ENCODE measurements around the gene HK3. TPM values are rescaled to one million over a fixed set of nuclear protein-coding genes. Genes with fewer than 3 reads are reported as not detected.

Gene HK3
- total RNA-seq, 1 donor from 2014 or later = not detected

DNA sequence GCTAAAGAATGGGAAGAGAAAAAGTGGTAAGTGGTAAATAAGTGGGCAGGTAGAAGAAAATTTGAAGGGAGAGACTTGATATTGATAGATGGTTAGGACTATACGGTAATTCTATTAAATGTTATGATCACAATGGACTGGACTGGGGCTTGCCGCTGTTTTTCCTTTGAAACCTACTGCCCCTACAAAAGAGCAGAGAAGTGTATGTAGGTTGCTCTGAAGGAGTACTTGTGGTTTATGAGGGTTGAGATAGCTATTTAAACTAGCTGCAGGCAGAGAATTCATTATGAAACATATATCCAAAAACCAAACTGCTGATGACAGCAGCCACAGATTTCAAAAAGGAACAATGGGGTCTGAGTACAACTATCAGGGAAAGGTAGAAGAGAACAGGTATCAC is 16.8 kb upstream of the HK3 start:
- TF ChIP-seq, protein P1, sequence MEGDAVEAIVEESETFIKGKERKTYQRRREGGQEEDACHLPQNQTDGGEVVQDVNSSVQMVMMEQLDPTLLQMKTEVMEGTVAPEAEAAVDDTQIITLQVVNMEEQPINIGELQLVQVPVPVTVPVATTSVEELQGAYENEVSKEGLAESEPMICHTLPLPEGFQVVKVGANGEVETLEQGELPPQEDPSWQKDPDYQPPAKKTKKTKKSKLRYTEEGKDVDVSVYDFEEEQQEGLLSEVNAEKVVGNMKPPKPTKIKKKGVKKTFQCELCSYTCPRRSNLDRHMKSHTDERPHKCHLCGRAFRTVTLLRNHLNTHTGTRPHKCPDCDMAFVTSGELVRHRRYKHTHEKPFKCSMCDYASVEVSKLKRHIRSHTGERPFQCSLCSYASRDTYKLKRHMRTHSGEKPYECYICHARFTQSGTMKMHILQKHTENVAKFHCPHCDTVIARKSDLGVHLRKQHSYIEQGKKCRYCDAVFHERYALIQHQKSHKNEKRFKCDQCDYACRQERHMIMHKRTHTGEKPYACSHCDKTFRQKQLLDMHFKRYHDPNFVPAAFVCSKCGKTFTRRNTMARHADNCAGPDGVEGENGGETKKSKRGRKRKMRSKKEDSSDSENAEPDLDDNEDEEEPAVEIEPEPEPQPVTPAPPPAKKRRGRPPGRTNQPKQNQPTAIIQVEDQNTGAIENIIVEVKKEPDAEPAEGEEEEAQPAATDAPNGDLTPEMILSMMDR (IDR thresholded peaks at IDR 0.05) = no peak
- H3K4me3 Mint-ChIP-seq (ENCODE audit: unreplicated experiment) = no peak overlapping the region

DNA sequence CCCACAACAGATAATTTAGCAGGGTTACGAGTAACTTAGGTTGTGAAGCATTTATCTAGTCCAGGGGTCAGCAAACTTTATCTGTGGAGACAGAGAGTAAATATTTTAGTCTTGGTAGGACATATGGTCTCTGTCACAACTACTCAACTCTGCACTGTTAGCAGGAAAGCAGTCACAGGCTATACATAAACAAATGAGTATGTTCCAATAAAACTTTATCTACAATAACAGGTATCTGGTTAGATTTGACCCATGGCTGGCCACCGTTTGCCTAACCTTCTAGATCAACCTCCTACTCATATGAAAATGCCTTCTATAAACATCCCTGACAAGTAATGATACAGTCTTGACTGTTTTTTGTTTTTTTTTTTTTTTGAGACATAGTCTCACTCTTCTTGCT is 13.0 kb upstream of the HK3 start:
- H3K27ac Mint-ChIP-seq (ENCODE audit: unreplicated experiment) = no peak overlapping the region
- no peak overlapping the region for H3K4me3 Mint-ChIP-seq (ENCODE audit: unreplicated experiment)

More for the DNA sequence above, 16.8 kb upstream of the HK3 start:
- H3K36me3 Mint-ChIP-seq (ENCODE audit: low read depth) = peaks cover 15% of the 10 kb centered on the region
- no peak for DNase-seq (ENCODE audit: low spot score)
- H3K27ac Mint-ChIP-seq (ENCODE audit: unreplicated experiment) = no peak overlapping the region
- no peaks in the 10 kb centered on the region for H3K27me3 Mint-ChIP-seq (ENCODE audit: low read depth)
- no peaks in the 10 kb centered on the region for H3K9me3 Mint-ChIP-seq (ENCODE audit: low read depth)
- peaks cover 3% of the 10 kb centered on the region for H3K4me1 Mint-ChIP-seq (ENCODE audit: low read depth)

DNA sequence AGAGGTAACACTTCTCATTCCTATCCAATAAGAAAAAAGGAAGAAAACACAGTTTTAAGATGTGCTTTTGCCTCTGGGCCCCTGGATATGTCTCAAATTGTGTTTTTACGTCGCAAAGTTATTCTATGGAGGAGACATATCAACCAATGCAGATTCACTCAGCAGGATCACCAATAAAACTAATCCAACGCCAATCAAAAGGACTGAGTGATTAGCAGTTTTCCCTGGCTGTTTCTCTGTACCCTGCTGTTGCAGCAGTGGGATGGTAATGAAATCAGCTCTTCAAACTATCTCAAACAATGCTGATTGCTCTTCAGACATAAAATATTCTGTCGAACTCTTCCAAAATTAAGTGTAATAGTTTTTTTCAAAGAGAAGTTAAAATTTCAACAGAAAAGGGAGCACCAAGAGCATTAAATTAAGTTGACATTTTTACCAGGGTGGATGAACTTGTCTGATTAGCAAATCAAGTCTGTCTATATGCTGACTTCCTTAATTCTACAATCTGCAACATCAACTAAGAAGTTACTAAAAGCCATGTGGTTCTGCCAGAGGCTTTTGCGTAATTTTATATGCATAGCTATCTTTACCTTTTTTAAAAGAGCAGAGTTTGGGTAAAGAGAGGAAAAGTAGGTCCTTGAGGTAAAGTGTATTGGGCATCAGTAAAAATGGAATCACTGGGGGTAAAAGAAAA is 9.7 kb upstream of the HK3 start:
- Mint-ChIP-seq H3K27me3 (ENCODE audit: low read depth) (no peaks in the 10 kb centered on the region), H3K4me1 (ENCODE audit: low read depth) (peaks cover 17% of the 10 kb centered on the region), H3K9me3 (ENCODE audit: low read depth) (no peaks in the 10 kb centered on the region), H3K4me3 (ENCODE audit: unreplicated experiment) (no peak overlapping the region), H3K27ac (ENCODE audit: unreplicated experiment) (no peak overlapping the region), H3K36me3 (ENCODE audit: low read depth) (peaks cover 40% of the 10 kb centered on the region)
- TF ChIP-seq, protein P1 (IDR thresholded peaks at IDR 0.05) = no peak
- no peak for DNase-seq (ENCODE audit: low spot score)

More for the DNA sequence above, 13.0 kb upstream of the HK3 start:
- peaks cover 6% of the 10 kb centered on the region for H3K4me1 Mint-ChIP-seq (ENCODE audit: low read depth)
- DNase-seq (ENCODE audit: low spot score) = no peak
- peaks cover 17% of the 10 kb centered on the region for H3K36me3 Mint-ChIP-seq (ENCODE audit: low read depth)
- no peaks in the 10 kb centered on the region for H3K27me3 Mint-ChIP-seq (ENCODE audit: low read depth)
- no peaks in the 10 kb centered on the region for H3K9me3 Mint-ChIP-seq (ENCODE audit: low read depth)
- TF ChIP-seq, protein P1 (IDR thresholded peaks at IDR 0.05) = no peak

DNA sequence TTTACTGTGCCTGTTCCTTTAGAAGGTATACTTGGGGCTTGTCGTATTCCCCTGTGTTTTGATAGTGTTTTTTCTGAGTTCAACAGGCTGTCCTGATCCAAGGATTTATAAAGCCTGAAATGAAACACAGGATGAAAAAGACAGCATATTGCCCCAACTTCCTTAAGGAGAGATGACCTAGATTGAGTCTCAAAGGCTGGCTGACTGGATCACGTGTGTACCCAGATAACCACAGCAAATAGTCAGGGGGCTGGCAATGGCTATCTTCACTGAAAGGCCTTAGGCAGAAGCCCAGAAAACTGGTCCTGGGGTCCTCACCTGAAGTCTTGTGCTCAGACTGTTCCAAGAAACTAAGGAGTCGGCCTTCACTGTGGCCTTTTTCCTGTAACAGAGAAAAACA is 7.7 kb upstream of the HK3 start:
- no peak overlapping the region for H3K4me3 Mint-ChIP-seq (ENCODE audit: unreplicated experiment)
- TF ChIP-seq, protein P1 (IDR thresholded peaks at IDR 0.05) = no peak
- H3K4me1 Mint-ChIP-seq (ENCODE audit: low read depth) = peaks cover 27% of the 10 kb centered on the region
- peaks cover 45% of the 10 kb centered on the region for H3K36me3 Mint-ChIP-seq (ENCODE audit: low read depth)
- no peaks in the 10 kb centered on the region for H3K9me3 Mint-ChIP-seq (ENCODE audit: low read depth)
- H3K27me3 Mint-ChIP-seq (ENCODE audit: low read depth) = no peaks in the 10 kb centered on the region
- DNase-seq (ENCODE audit: low spot score) = no peak
- H3K27ac Mint-ChIP-seq (ENCODE audit: unreplicated experiment) = no peak overlapping the region

DNA sequence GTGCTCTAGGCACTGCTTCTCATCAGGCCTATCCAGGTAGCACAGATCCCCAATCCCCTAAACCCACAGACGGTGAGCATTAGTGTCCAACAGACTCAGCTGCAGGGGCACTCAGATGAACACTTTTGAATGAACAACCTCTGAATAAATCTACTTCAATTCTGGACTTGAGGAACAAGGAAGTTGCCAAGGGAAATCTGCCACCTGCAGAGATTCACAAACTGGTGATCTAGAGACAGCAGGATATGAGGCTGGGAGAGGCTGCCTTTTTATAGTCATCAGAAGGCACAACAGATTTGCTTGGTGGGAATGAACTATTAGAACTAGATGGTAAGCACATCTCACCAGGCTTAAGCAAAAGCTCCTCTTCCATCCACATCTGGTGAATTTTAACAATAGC is 7.0 kb upstream of the HK3 start:
- no peak overlapping the region for H3K4me3 Mint-ChIP-seq (ENCODE audit: unreplicated experiment)
- peaks cover 27% of the 10 kb centered on the region for H3K4me1 Mint-ChIP-seq (ENCODE audit: low read depth)
- H3K27me3 Mint-ChIP-seq (ENCODE audit: low read depth) = no peaks in the 10 kb centered on the region
- no peaks in the 10 kb centered on the region for H3K9me3 Mint-ChIP-seq (ENCODE audit: low read depth)
- H3K27ac Mint-ChIP-seq (ENCODE audit: unreplicated experiment) = no peak overlapping the region
- DNase-seq (ENCODE audit: low spot score) = no peak
- H3K36me3 Mint-ChIP-seq (ENCODE audit: low read depth) = peaks cover 46% of the 10 kb centered on the region
- TF ChIP-seq, protein P1 (IDR thresholded peaks at IDR 0.05) = no peak

Measured in chondrocyte (in vitro differentiated cells).